A549 (cell line): ENCODE data around the gene SLC43A1. TPM values are rescaled to one million over a fixed set of nuclear protein-coding genes. Genes with fewer than 3 reads are reported as not detected.

Experiments
- ATAC-seq, 2 experiments: fragments of 200-7000 bp in 1 of 2; fragments of >200 bp in 1 of 2; cut with Nextera tagmentation in 1 of 2; cut with Tn5 transposase in 1 of 2; 3 replicates each; pipeline versions ENCODE4 v1.8.0 to v1.9.1; 2018 to 2020; ENCODE audit warnings: mild to moderate bottlenecking in 1 of 2, moderate library complexity in 1 of 2
- CTCF ChIA-PET: fragments of 300-600 bp; sonication (Branson Sonifier 250); formaldehyde crosslinking; extraction: SDS; loops from one replicate; lab custom pipeline; 2021; ENCODE audit warnings: antibody characterized with exemption, inconsistent platforms; lab: Yijun Ruan, JAX
- POLR2A ChIA-PET: fragments of 350-600 bp; formaldehyde crosslinking; extraction: SDS; loops from one replicate; lab custom pipeline; 2021; ENCODE audit warnings: antibody characterized with exemption, inconsistent platforms; lab: Yijun Ruan, JAX
- DNase-seq, 2 experiments: peaks; one replicate each; pipeline versions ENCODE4 v3.0.0 to v3.0.0-alpha.2; 2011 to 2016; ENCODE audit warnings: low read depth in 1 of 2, low spot score in 1 of 2
- FAIRE-seq: peaks from 2 replicates; lab custom pipeline; 2011; peaks lifted over from hg19 to GRCh38; lab: Jason Lieb, UNC
- H3K27ac ChIP-seq, 2 experiments: fragments of >200 bp; sonication (Bioruptor Twin); formaldehyde crosslinking; 3 replicates each; pipeline ENCODE4 v1.5.1; 2016 to 2017
- H3K4me1 ChIP-seq: fragments of >200 bp; sonication (Bioruptor Twin); formaldehyde crosslinking; 3 replicates; pipeline ENCODE4 v1.6.1; 2016
- H3K4me2 ChIP-seq: fragments of >200 bp; sonication (Bioruptor Twin); formaldehyde crosslinking; 3 replicates; pipeline ENCODE4 v1.6.1; 2016
- H3K4me3 ChIP-seq: fragments of >200 bp; sonication (Bioruptor Twin); formaldehyde crosslinking; 3 replicates; pipeline ENCODE4 v1.5.1; 2016
- H3K9me3 ChIP-seq: fragments of >200 bp; sonication (Bioruptor Twin); formaldehyde crosslinking; 3 replicates; pipeline ENCODE4 v1.6.1; 2016
- BHLHE40 ChIP-seq: IDR thresholded peaks from 2 replicates; pipeline ENCODE4 v1.6.1; 2012; ENCODE audit warnings: low read depth, low read length, inconsistent platforms
- CBX2 ChIP-seq: fragments of 200-600 bp; sonication (generic); IDR thresholded peaks from 2 replicates; pipeline ENCODE4 v1.6.1; 2016; ENCODE audit warnings: low read depth, mild to moderate bottlenecking, borderline replicate concordance
- CHD4 ChIP-seq: fragments of 200-600 bp; sonication (generic); IDR thresholded peaks from 2 replicates; pipeline ENCODE4 v1.6.1; 2016; ENCODE audit warnings: antibody characterized with exemption, mild to moderate bottlenecking, borderline replicate concordance
- CTCF ChIP-seq: fragments of >200 bp; sonication (Bioruptor Twin); formaldehyde crosslinking; IDR thresholded peaks from 3 replicates; pipeline ENCODE4 v1.5.1; 2016
- ESRRA ChIP-seq: fragments of 150-350 bp; IDR thresholded peaks from 2 replicates; pipeline ENCODE4 v1.6.1; 2014; ENCODE audit warnings: mild to moderate bottlenecking, low read length, borderline replicate concordance
- HES2 ChIP-seq: fragments of >200 bp; sonication (Bioruptor Twin); formaldehyde crosslinking; IDR thresholded peaks from 2 replicates; pipeline ENCODE4 v1.6.1; 2016
- HMGXB4 ChIP-seq: fragments of 250-450 bp; sonication (Bioruptor Pico); IDR thresholded peaks from 2 replicates; pipeline ENCODE4 v1.5.0; 2021; ENCODE audit warnings: mild to moderate bottlenecking, moderate library complexity, borderline replicate concordance
- HOXB13 ChIP-seq: fragments of 250-450 bp; sonication (Bioruptor Pico); IDR thresholded peaks from 2 replicates; pipeline ENCODE4 v1.5.0; 2020; ENCODE audit warnings: low read depth, mild to moderate bottlenecking, moderate library complexity
- JUN ChIP-seq, 2 experiments: fragments of >200 bp; sonication (Bioruptor Twin); formaldehyde crosslinking; IDR thresholded peaks; 2 replicates in 1 of 2; 3 replicates in 1 of 2; pipeline ENCODE4 v1.6.1; 2016 to 2017
- MAFK ChIP-seq: fragments of 450-650 bp; IDR thresholded peaks from 2 replicates; pipeline ENCODE4 v1.6.1; 2014; ENCODE audit not compliant: partially characterized antibody
- PBX3 ChIP-seq: IDR thresholded peaks from 2 replicates; pipeline ENCODE4 v1.6.1; 2012
- POLR2AphosphoS2 ChIP-seq: conservative IDR thresholded peaks from 2 replicates; pipeline ENCODE4 v1.6.1; 2012; ENCODE audit warnings: low read length, improper control_type of control experiment, inconsistent platforms
- RNF2 ChIP-seq: fragments of 200-600 bp; sonication (generic); IDR thresholded peaks from 2 replicates; pipeline ENCODE4 v1.6.1; 2016; ENCODE audit warnings: low read depth, mild to moderate bottlenecking, antibody characterized with exemption, moderate library complexity, borderline replicate concordance
- USF2 ChIP-seq: fragments of 450-650 bp; IDR thresholded peaks from 2 replicates; pipeline ENCODE4 v1.6.1; 2014; ENCODE audit warnings: antibody characterized with exemption
- ZC3H11A ChIP-seq: fragments of 450-650 bp; IDR thresholded peaks from 2 replicates; pipeline ENCODE4 v1.6.1; 2014; ENCODE audit warnings: antibody characterized with exemption, mild to moderate bottlenecking
- WGBS: methylation state at CpG from one replicate; pipeline ENCODE4 v1.1.6; 2017; ENCODE audit errors: missing lambda C conversion rate; 5-methylcytosine and 5-hydroxymethylcytosine counted together
- polyA plus RNA-seq, 4 experiments: library from polyadenylated mRNA; depleted of rRNA in 3 of 4; stranded (reverse); fragments of >200 nt; fragmentation: RNase III in 1 of 4; extraction: RNeasy Plus Mini Kit Qiagen cat#74134 plus additional on column Dnase treatment in 1 of 4; gene quantifications; 2 replicates in 3 of 4; 3 replicates in 1 of 4; pipeline ENCODE4 v1.2.3, GENCODE V29; 2011 to 2017

Gene SLC43A1
- polyA plus RNA-seq, 2 of the 4 experiments (the other 2 are of a cell fraction): 1.0 to 4.6 TPM

- TF ChIP-seq PBX3 (no peak), JUN (IDR thresholded peaks at IDR 0.05) (no peak), BHLHE40 (peak; percentile 26; the same call in 1 of the 2 replicates), CTCF (peak; percentile 75), POLR2AphosphoS2 (no peak)
- TF ChIP-seq, all 56 proteins: peak for 10
Observed at GRCh38 chr11:57482782-57483561, 32.5 kb downstream of the SLC43A1 start (continued).

- 69% methylated on average over 29 of the region's 44 CpGs for WGBS
- H3K27ac ChIP-seq: peak overlapping the region; percentile 68 to 85
- TF ChIP-seq ZC3H11A (no peak), CTCF (no peak), MAFK (no peak), RNF2 (no peak), CHD4 (no peak), USF2 (no peak), HES2 (no peak), HOXB13 (no peak), ESRRA (no peak), CBX2 (no peak), HMGXB4 (CRISPR knock-in tag) (no peak)
- DNase-seq: no peak
- ChIA-PET CTCF (interaction anchor here (0.6 to 10.1 kb wide), 26 partner anchors 11 to 162 kb away, joined by 3 to 228 read pairs (median 4); partner anchors contain the start of genes RTN4RL2 and SLC43A1), POLR2A (no interaction called here)
- peaks cover 36% of the 10 kb centered on the region for H3K4me1 ChIP-seq
- H3K4me2 ChIP-seq: peak overlapping the region; percentile 96
- FAIRE-seq: no peak
- no peak for ATAC-seq
- H3K9me3 ChIP-seq: no peaks in the 10 kb centered on the region
- H3K4me3 ChIP-seq: peak overlapping the region; percentile 48
Observed at GRCh38 chr11:57481915-57482781, 33.4 kb downstream of the SLC43A1 start.
